Measurements from ENCODE around the gene IKBKE.
"Not testable (repeated sequence)": the region's sequence is repeated elsewhere in the genome, so short reads cannot be mapped to it uniquely, and the experiment has no call there.

Gene IKBKE

GRCh38 chr1:206472454-206472853 lies 2.2 kb downstream of the IKBKE start:
- in situ Hi-C loops (cut with MboI; ENCODE audit: low sequenced_read_pairs) = no loop called here

- in situ Hi-C loops (cut with MboI; ENCODE audit: low sequenced_read_pairs) = no loop called here
These were observed 2.6 kb downstream of the IKBKE start for GRCh38 chr1:206472886-206473285.

GRCh38 chr1:206476058-206476457 lies 5.8 kb downstream of the IKBKE start:
- in situ Hi-C loops (cut with MboI; ENCODE audit: low sequenced_read_pairs) = no loop called here

GRCh38 chr1:206476591-206476990 lies 6.3 kb downstream of the IKBKE start:
- in situ Hi-C loops (cut with MboI; ENCODE audit: low sequenced_read_pairs) = no loop called here

- in situ Hi-C loops (cut with MboI; ENCODE audit: low sequenced_read_pairs) = no loop called here
These were observed 6.8 kb downstream of the IKBKE start for GRCh38 chr1:206477110-206477509.

- in situ Hi-C loops (cut with MboI; ENCODE audit: low sequenced_read_pairs) = no loop called here
These were observed 7.5 kb downstream of the IKBKE start for GRCh38 chr1:206477581-206478380.

- in situ Hi-C loops (cut with MboI; ENCODE audit: low sequenced_read_pairs) = no loop called here
These were observed 8.5 kb downstream of the IKBKE start for GRCh38 chr1:206478746-206479145.

- in situ Hi-C loops (cut with MboI; ENCODE audit: low sequenced_read_pairs) = no loop called here
These were observed 9.2 kb downstream of the IKBKE start for GRCh38 chr1:206479183-206480125.

GRCh38 chr1:206480211-206480610 lies 9.9 kb downstream of the IKBKE start:
- in situ Hi-C loops (cut with MboI; ENCODE audit: low sequenced_read_pairs) = no loop called here

GRCh38 chr1:206482611-206483010 lies 12.3 kb downstream of the IKBKE start:
- in situ Hi-C loops (cut with MboI; ENCODE audit: low sequenced_read_pairs) = no loop called here

GRCh38 chr1:206483864-206484263 lies 13.6 kb downstream of the IKBKE start:
- in situ Hi-C loops (cut with MboI; ENCODE audit: low sequenced_read_pairs) = not testable (repeated sequence)

- in situ Hi-C loops (cut with MboI; ENCODE audit: low sequenced_read_pairs) = loop anchor here (5.0 kb wide), 1 partner anchor 97 kb away; no protein-coding TSS in a partner anchor
These were observed 14.6 kb downstream of the IKBKE start for GRCh38 chr1:206484901-206485300.

GRCh38 chr1:206486995-206487788 lies 16.9 kb downstream of the IKBKE start:
- in situ Hi-C loops (cut with MboI; ENCODE audit: low sequenced_read_pairs) = loop anchor here (5.0 kb wide), 1 partner anchor 95 kb away; no protein-coding TSS in a partner anchor

GRCh38 chr1:206487970-206488369 lies 17.7 kb downstream of the IKBKE start:
- in situ Hi-C loops (cut with MboI; ENCODE audit: low sequenced_read_pairs) = loop anchor here (5.0 kb wide), 1 partner anchor 94 kb away; no protein-coding TSS in a partner anchor

GRCh38 chr1:206488466-206488865 lies 18.2 kb downstream of the IKBKE start:
- in situ Hi-C loops (cut with MboI; ENCODE audit: low sequenced_read_pairs) = loop anchor here (5.0 kb wide), 1 partner anchor 94 kb away; no protein-coding TSS in a partner anchor

- in situ Hi-C loops (cut with MboI; ENCODE audit: low sequenced_read_pairs) = loop anchor here (5.0 kb wide), 1 partner anchor 92 kb away; no protein-coding TSS in a partner anchor
These were observed 19.9 kb downstream of the IKBKE start for GRCh38 chr1:206489980-206490770.

- in situ Hi-C loops (cut with MboI; ENCODE audit: low sequenced_read_pairs) = no loop called here
These were observed 20.6 kb downstream of the IKBKE start for GRCh38 chr1:206490771-206491405.

- in situ Hi-C loops (cut with MboI; ENCODE audit: low sequenced_read_pairs) = no loop called here
These were observed 21.3 kb downstream of the IKBKE start for GRCh38 chr1:206491616-206492015.

GRCh38 chr1:206492589-206492988 lies 22.3 kb downstream of the IKBKE start:
- in situ Hi-C loops (cut with MboI; ENCODE audit: low sequenced_read_pairs) = no loop called here

Measured in HL-60/S4 treated with retinoic acid at 250 ng/mL for 4 days and 3 days (cell line).